HTR-8/SVneo (cell line): ENCODE data around the gene FGF11.

Experiments used
- DNase-seq: peaks from one replicate; pipeline ENCODE4 v3.0.0; 2011; ENCODE audit warnings: low spot score, mixed read lengths; ENCODE audit not compliant: insufficient read length
- FAIRE-seq: peaks from 2 replicates; lab custom pipeline; 2011; peaks lifted over from hg19 to GRCh38; lab: Jason Lieb, UNC

Gene FGF11

GRCh38 chr17:7493941-7494340 lies 54.6 kb downstream of the FGF11 start:
- no peak for FAIRE-seq
- no peak for DNase-seq
